ENCODE measurements around the gene CMTM1. TPM values are rescaled to one million over a fixed set of nuclear protein-coding genes. Genes with fewer than 3 reads are reported as not detected.

Gene CMTM1
- total RNA-seq, 1 donor from 2014 or later: 4.3 TPM

GRCh38 chr16:66578651-66579531 lies 12.7 kb downstream of the CMTM1 start, which contains the start of gene CMTM2:
Gene CMTM2, plus strand, starts transcription at chr16:66579463. Its CDS starts 145 bp downstream, at chr16:66579608.
- Histone ChIP-seq H3K27me3 (ENCODE audit: control insufficient read depth, insufficient read depth, low read length) (peaks cover 16% of the 10 kb centered on the region), H3K4me3 (ENCODE audit: low read depth, low read length) (peak within 1 kb of the TSS; percentile 19), H3K36me3 (ENCODE audit: control insufficient read depth, insufficient read depth, low read length) (no peaks in the 10 kb centered on the region)
- DNase-seq (ENCODE audit: low read depth): no peak
- no peak for TF ChIP-seq CTCF (IDR thresholded peaks at IDR 0.05; ENCODE audit: insufficient read depth, low read length, poor library complexity, severe bottlenecking)

- peak; percentile 61 for DNase-seq (ENCODE audit: low read depth)
Observed at GRCh38 chr16:66580605-66581209, 14.5 kb downstream of the CMTM1 start.

GRCh38 chr16:66581246-66581952 lies 15.2 kb downstream of the CMTM1 start:
- TF ChIP-seq CTCF (IDR thresholded peaks at IDR 0.05; ENCODE audit: insufficient read depth, low read length, poor library complexity, severe bottlenecking): no peak
- no peak for DNase-seq (ENCODE audit: low read depth)

More at GRCh38 chr16:66580605-66581209, 14.5 kb downstream of the CMTM1 start:
- Histone ChIP-seq H3K27me3 (ENCODE audit: control insufficient read depth, insufficient read depth, low read length) (peaks cover 16% of the 10 kb centered on the region), H3K4me3 (ENCODE audit: low read depth, low read length) (no peak overlapping the region), H3K36me3 (ENCODE audit: control insufficient read depth, insufficient read depth, low read length) (no peaks in the 10 kb centered on the region)
- TF ChIP-seq CTCF (IDR thresholded peaks at IDR 0.05; ENCODE audit: insufficient read depth, low read length, poor library complexity, severe bottlenecking): peak; percentile 19

GRCh38 chr16:66585481-66586239 lies 19.4 kb downstream of the CMTM1 start:
- Histone ChIP-seq H3K27me3 (ENCODE audit: control insufficient read depth, insufficient read depth, low read length) (no peaks in the 10 kb centered on the region), H3K4me3 (ENCODE audit: low read depth, low read length) (no peak overlapping the region), H3K36me3 (ENCODE audit: control insufficient read depth, insufficient read depth, low read length) (no peaks in the 10 kb centered on the region)
- TF ChIP-seq CTCF (IDR thresholded peaks at IDR 0.05; ENCODE audit: insufficient read depth, low read length, poor library complexity, severe bottlenecking): no peak
- DNase-seq (ENCODE audit: low read depth): no peak

More at GRCh38 chr16:66581246-66581952, 15.2 kb downstream of the CMTM1 start:
- Histone ChIP-seq H3K27me3 (ENCODE audit: control insufficient read depth, insufficient read depth, low read length) (peaks cover 16% of the 10 kb centered on the region), H3K36me3 (ENCODE audit: control insufficient read depth, insufficient read depth, low read length) (no peaks in the 10 kb centered on the region), H3K4me3 (ENCODE audit: low read depth, low read length) (no peak overlapping the region)

GRCh38 chr16:66587881-66588600 lies 21.8 kb downstream of the CMTM1 start:
- Histone ChIP-seq H3K36me3 (ENCODE audit: control insufficient read depth, insufficient read depth, low read length) (no peaks in the 10 kb centered on the region), H3K4me3 (ENCODE audit: low read depth, low read length) (no peak overlapping the region), H3K27me3 (ENCODE audit: control insufficient read depth, insufficient read depth, low read length) (no peaks in the 10 kb centered on the region)
- TF ChIP-seq CTCF (IDR thresholded peaks at IDR 0.05; ENCODE audit: insufficient read depth, low read length, poor library complexity, severe bottlenecking): no peak
- DNase-seq (ENCODE audit: low read depth): no peak
